CD4-positive, alpha-beta memory T cell (primary cell): ENCODE measurements around the gene MAPKAPK2. TPM values are rescaled to one million over a fixed set of nuclear protein-coding genes. Genes with fewer than 3 reads are reported as not detected.

Experiments used
- CTCF ChIA-PET: fragments of 350-600 bp; sonication (Branson Sonifier 250); formaldehyde crosslinking; loops from one replicate; lab custom pipeline; 2021; ENCODE audit warnings: inconsistent platforms; ENCODE audit not compliant: partially characterized antibody; lab: Charles Lee
- POLR2A ChIA-PET: fragments of 350-600 bp; sonication (Branson Sonifier 250); formaldehyde crosslinking; loops from one replicate; lab custom pipeline; 2021; ENCODE audit not compliant: partially characterized antibody; lab: Charles Lee
- DNase-seq, 5 donors: peaks; one replicate each; pipeline versions ENCODE4 v3.0.0 to v3.0.0-alpha.2; 2020 to 2022; ENCODE audit warnings: mixed read lengths in 1 of 5
- H3K27ac ChIP-seq: one replicate; pipeline ENCODE4 v1.7.0; 2013; ENCODE audit warnings: low read depth, low read length
- H3K27me3 ChIP-seq: 2 replicates; pipeline ENCODE4 v1.7.0; 2013; ENCODE audit warnings: mild to moderate bottlenecking, low read length, moderate library complexity; ENCODE audit not compliant: insufficient read depth
- H3K36me3 ChIP-seq: 2 replicates; pipeline ENCODE4 v1.7.0; 2013; ENCODE audit warnings: mild to moderate bottlenecking, low read length, moderate library complexity; ENCODE audit not compliant: insufficient read depth
- H3K4me1 ChIP-seq: 2 replicates; pipeline ENCODE4 v1.7.0; 2013; ENCODE audit warnings: mild to moderate bottlenecking, low read length, moderate library complexity; ENCODE audit not compliant: insufficient read depth
- H3K4me3 ChIP-seq, 2 donors: one replicate each; pipeline ENCODE4 v1.7.0; 2013; ENCODE audit warnings: low read length in 2 of 2, mild to moderate bottlenecking in 1 of 2
- H3K9me3 ChIP-seq, 2 donors: one replicate each; pipeline ENCODE4 v1.7.0; 2013; ENCODE audit warnings: low read length in 2 of 2, control low read depth in 1 of 2; ENCODE audit not compliant: control insufficient read depth in 1 of 2
- H3K27ac Mint-ChIP-seq, 7 donors: one replicate each; pipeline ENCODE4 v1.8.0; 2020 to 2021; ENCODE audit warnings: mixed read lengths in 7 of 7, mild to moderate bottlenecking in 6 of 7, inconsistent platforms in 3 of 7, moderate library complexity in 3 of 7
- H3K27me3 Mint-ChIP-seq, 2 donors: one replicate each; pipeline ENCODE4 v1.8.0; 2020 to 2021; ENCODE audit warnings: mixed read lengths in 2 of 2
- H3K36me3 Mint-ChIP-seq, 2 donors: one replicate each; pipeline ENCODE4 v1.8.0; 2020 to 2021; ENCODE audit warnings: mixed read lengths in 2 of 2, inconsistent platforms in 1 of 2, mild to moderate bottlenecking in 1 of 2
- H3K4me1 Mint-ChIP-seq, 4 donors: one replicate each; pipeline ENCODE4 v1.8.0; 2020 to 2021; ENCODE audit warnings: mixed read lengths in 4 of 4, mild to moderate bottlenecking in 1 of 4
- H3K4me3 Mint-ChIP-seq, 8 donors: one replicate each; pipeline ENCODE4 v1.8.0; 2020 to 2021; ENCODE audit warnings: mixed read lengths in 8 of 8, mild to moderate bottlenecking in 7 of 8, moderate library complexity in 6 of 8, inconsistent platforms in 3 of 8
- H3K9me3 Mint-ChIP-seq, 8 donors: one replicate each; pipeline ENCODE4 v1.8.0; 2020 to 2021; ENCODE audit warnings: mixed read lengths in 8 of 8, mild to moderate bottlenecking in 5 of 8, inconsistent platforms in 3 of 8, moderate library complexity in 1 of 8
- intact Hi-C: fragments of 100-400 bp; cut with micrococcal nuclease; formaldehyde crosslinking; loops from one replicate; pipeline ENCODE4 v1.15.1; 2023
- polyA plus RNA-seq, 2 donors: library from polyadenylated mRNA; unstranded; fragments of 300-500 nt; fragmentation: Illumina TruSeq; gene quantifications; one replicate each; pipeline ENCODE4 v1.2.3, GENCODE V29; 2021
- total RNA-seq, 2 experiments: library from RNA; stranded (reverse); gene quantifications; one replicate each; pipeline ENCODE4 v1.2.3, GENCODE V29; 2021

MAPKAPK2 gene
- total and polyA plus RNA-seq, 4 experiments from 2014 or later: 1.3 to 72.8 (median 37.8) TPM

DNA sequence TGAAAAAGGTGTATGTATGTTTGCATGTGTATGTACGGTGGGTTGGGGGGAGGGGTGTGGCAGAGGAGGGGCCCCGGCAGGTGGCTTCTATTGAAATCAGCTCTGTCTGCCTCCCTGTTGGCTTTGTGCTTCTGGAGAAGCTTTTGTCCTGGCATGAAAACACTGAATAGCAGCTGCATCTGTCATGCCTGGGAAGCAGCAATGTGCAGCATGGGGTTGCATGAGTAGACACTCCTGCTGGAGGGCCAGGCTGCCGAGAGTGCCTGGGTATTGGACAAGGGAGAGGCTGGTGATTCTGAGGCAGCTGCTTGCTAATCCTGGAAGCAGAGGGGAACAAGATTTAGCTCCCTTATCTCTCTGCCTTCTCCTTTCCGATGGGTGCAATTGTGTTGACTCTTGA lies 20.5 kb downstream of the MAPKAPK2 start:
- ChIA-PET CTCF (interaction anchor here (0.7 to 5.6 kb wide), 7 partner anchors 10 to 70 kb away, joined by 3 to 39 read pairs (median 7); partner anchors contain the start of gene DYRK3), POLR2A (interaction anchor here (1.2 to 2.4 kb wide), 4 partner anchors 11 to 217 kb away, joined by 3 to 15 read pairs (median 4); no protein-coding TSS in a partner anchor)
- Mint-ChIP-seq H3K27ac (peak overlapping the region in 6 of 7 donors; percentile 6 to 93 (median 90)), H3K4me1 (peaks cover 73 to 96% (median 86%) of the 10 kb centered on the region in 4 donors), H3K9me3 (no peaks in the 10 kb centered on the region), H3K36me3 (peaks cover 0 to 3% of the 10 kb centered on the region in 2 donors), H3K27me3 (no peaks in the 10 kb centered on the region), H3K4me3 (peak overlapping the region in 4 of 8 donors; percentile 20 to 84 (median 68))
- Histone ChIP-seq H3K27me3 (no peaks in the 10 kb centered on the region), H3K4me3 (no peak overlapping the region), H3K36me3 (no peaks in the 10 kb centered on the region), H3K4me1 (peaks cover 93% of the 10 kb centered on the region), H3K27ac (no peak overlapping the region), H3K9me3 (no peaks in the 10 kb centered on the region)
- intact Hi-C loops: no loop called here
- no peak for DNase-seq

DNA sequence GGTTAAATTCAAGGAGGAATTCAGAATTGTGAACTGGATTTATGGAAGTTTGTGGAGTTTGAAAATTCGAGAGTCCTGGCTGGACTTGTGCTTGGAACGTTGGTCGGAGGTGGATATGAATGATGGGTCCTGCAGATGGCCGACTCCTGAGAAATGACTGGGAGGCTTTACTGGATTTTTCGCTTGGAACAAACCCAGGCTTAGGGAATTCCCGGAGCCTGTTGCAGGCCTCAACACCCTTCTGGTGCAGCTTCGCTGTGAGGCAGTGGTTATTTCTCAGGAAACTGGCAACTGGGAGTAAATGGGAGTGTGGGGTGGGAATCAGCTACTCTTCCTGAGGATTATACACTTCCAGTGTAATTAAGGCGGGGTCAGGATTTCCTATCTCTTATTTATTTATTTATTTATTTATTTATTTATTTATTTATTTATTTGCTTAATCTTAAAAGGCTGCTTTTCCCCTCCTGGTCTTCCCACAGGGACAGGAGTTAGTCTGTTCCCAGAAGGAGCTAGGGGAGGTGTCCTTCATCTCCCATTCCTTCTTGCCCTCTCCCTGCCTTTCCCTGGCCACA lies 21.1 kb downstream of the MAPKAPK2 start:
- intact Hi-C loops: no loop called here
- Histone ChIP-seq H3K9me3 (no peaks in the 10 kb centered on the region), H3K4me1 (peaks cover 93% of the 10 kb centered on the region), H3K36me3 (no peaks in the 10 kb centered on the region), H3K4me3 (no peak overlapping the region), H3K27me3 (no peaks in the 10 kb centered on the region), H3K27ac (no peak overlapping the region)
- ChIA-PET CTCF (interaction anchor here (0.9 to 5.6 kb wide), 6 partner anchors 10 to 71 kb away, joined by 3 to 39 read pairs (median 8); partner anchors contain the start of gene DYRK3), POLR2A (interaction anchor here (1.2 to 2.4 kb wide), 3 partner anchors 10 to 217 kb away, joined by 3 to 15 read pairs (median 3); no protein-coding TSS in a partner anchor)
- peaks cover 72 to 94% (median 85%) of the 10 kb centered on the region in 4 donors for H3K4me1 Mint-ChIP-seq
- DNase-seq: no peak
- no peaks in the 10 kb centered on the region for H3K27me3 Mint-ChIP-seq
- peak overlapping the region in 6 of 7 donors; percentile 39 to 92 (median 86) for H3K27ac Mint-ChIP-seq
- no peaks in the 10 kb centered on the region for H3K9me3 Mint-ChIP-seq
- H3K4me3 Mint-ChIP-seq: peak overlapping the region in 5 of 8 donors; percentile 25 to 84 (median 67)
- peaks cover 0 to 3% of the 10 kb centered on the region in 2 donors for H3K36me3 Mint-ChIP-seq

DNA sequence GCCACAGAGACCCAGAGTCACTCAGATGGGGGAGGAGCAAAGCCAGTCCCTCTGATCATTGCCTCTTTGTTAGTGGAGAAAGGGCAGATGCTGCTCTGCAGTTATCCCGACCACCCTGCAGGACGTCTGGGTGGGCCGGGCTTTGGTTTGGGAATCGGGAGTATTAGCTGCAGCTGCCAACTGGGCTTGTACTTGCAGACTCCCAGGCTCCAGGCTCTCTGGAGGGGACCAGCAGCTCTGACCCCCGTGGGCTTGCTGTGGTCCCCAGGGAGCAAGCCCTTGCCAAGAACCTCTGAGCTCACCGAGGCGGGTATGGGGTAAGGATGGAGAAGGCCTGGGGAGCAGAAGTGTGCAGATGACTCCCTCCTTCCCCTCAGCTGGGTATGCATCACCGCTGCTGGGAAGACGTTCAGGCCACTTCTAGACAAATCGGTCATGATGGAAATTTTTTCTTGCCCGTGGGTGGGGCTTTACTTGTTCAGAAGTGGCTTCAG lies 21.6 kb downstream of the MAPKAPK2 start:
- H3K4me3 ChIP-seq: no peak overlapping the region
- no peak overlapping the region for H3K27ac ChIP-seq
- ChIA-PET CTCF (interaction anchor here (0.9 to 5.6 kb wide), 6 partner anchors 9 to 71 kb away, joined by 3 to 39 read pairs (median 10); partner anchors contain the start of gene DYRK3), POLR2A (interaction anchor here (1.2 to 2.4 kb wide), 2 partner anchors 10 to 13 kb away, joined by 3 to 15 read pairs; no protein-coding TSS in a partner anchor)
- intact Hi-C loops: no loop called here
- H3K9me3 ChIP-seq: no peaks in the 10 kb centered on the region
- Mint-ChIP-seq H3K4me3 (peak overlapping the region in 4 of 8 donors; percentile 47 to 69 (median 62)), H3K36me3 (peaks cover 0 to 2% of the 10 kb centered on the region in 2 donors), H3K4me1 (peaks cover 70 to 90% (median 81%) of the 10 kb centered on the region in 4 donors), H3K9me3 (no peaks in the 10 kb centered on the region), H3K27ac (peak overlapping the region in 5 of 7 donors; percentile 14 to 39 (median 28)), H3K27me3 (no peaks in the 10 kb centered on the region)
- no peak for DNase-seq
- H3K27me3 ChIP-seq: no peaks in the 10 kb centered on the region
- H3K36me3 ChIP-seq: no peaks in the 10 kb centered on the region
- peaks cover 89% of the 10 kb centered on the region for H3K4me1 ChIP-seq

DNA sequence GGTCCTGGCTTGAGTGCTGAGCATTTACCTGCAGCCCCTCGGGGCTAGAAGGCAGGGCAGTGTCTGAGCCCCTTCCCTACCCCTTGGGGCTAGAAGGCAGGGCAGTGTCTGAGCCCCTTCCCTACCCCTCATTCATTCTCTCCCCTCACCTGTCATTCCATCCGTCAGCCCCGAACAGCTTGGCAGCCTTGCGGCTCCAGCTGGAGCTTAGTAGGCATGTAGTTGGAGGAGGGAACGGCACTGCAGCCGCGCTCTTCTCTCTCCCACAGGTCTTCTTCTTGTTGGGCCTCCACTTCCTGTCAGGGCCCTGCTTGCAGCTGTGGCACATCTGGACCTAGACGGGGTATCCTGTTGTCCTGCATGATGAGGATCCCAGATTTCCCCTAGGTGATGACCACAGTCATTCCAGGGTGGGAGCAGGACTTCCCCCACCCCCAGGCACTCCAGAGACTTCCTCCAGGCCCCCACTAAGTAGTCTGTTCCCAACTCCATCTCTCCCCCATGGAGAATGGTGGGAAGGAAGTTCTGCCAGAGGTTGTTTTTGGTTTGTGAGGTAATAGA lies 22.2 kb downstream of the MAPKAPK2 start:
- no peak overlapping the region for H3K27ac ChIP-seq
- H3K4me1 Mint-ChIP-seq: peaks cover 72 to 92% (median 83%) of the 10 kb centered on the region in 4 donors
- H3K4me1 ChIP-seq: peaks cover 92% of the 10 kb centered on the region
- no peaks in the 10 kb centered on the region for H3K9me3 ChIP-seq
- H3K27me3 ChIP-seq: no peaks in the 10 kb centered on the region
- H3K4me3 ChIP-seq: no peak overlapping the region
- ChIA-PET CTCF (interaction anchor here (1.8 to 5.6 kb wide), 5 partner anchors 9 to 72 kb away, joined by 7 to 39 read pairs (median 10); partner anchors contain the start of gene DYRK3), POLR2A (interaction anchor here (1.2 to 2.4 kb wide), 2 partner anchors 9 to 13 kb away, joined by 3 to 15 read pairs; no protein-coding TSS in a partner anchor)
- H3K4me3 Mint-ChIP-seq: peak overlapping the region in 6 of 8 donors; percentile 17 to 69 (median 45)
- H3K27ac Mint-ChIP-seq: peak overlapping the region in 6 of 7 donors; percentile 12 to 82 (median 67)
- intact Hi-C loops: no loop called here
- H3K27me3 Mint-ChIP-seq: no peaks in the 10 kb centered on the region
- no peak for DNase-seq
- no peaks in the 10 kb centered on the region for H3K9me3 Mint-ChIP-seq
- no peaks in the 10 kb centered on the region for H3K36me3 ChIP-seq
- peaks cover 0 to 2% of the 10 kb centered on the region in 2 donors for H3K36me3 Mint-ChIP-seq

DNA sequence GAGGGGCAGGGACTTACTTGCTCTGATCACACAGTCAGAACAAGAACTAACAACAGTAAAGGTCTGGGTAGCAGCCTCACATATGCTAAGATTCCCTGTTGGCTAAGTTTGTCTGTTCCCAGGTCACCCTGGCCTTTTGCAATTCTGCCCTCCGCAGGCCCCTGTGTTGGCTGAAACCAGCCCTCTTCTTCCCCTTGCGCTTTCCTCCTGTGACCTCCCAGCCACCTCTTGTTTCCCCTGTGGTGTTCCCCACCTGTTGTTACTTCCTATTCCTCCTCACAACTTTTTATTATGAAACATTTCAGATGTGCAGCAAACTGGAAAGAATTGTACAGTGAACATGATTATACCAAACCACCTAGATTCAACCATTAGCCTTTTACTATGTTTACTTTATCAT lies 23.4 kb downstream of the MAPKAPK2 start:
- Histone ChIP-seq H3K9me3 (no peaks in the 10 kb centered on the region), H3K4me1 (peaks cover 92% of the 10 kb centered on the region), H3K27me3 (no peaks in the 10 kb centered on the region), H3K36me3 (no peaks in the 10 kb centered on the region), H3K4me3 (no peak overlapping the region), H3K27ac (no peak overlapping the region)
- Mint-ChIP-seq H3K36me3 (peaks cover 0 to 2% of the 10 kb centered on the region in 2 donors), H3K4me1 (peaks cover 69 to 92% (median 82%) of the 10 kb centered on the region in 4 donors), H3K4me3 (peak overlapping the region in 6 of 8 donors; percentile 7 to 71 (median 56)), H3K27me3 (no peaks in the 10 kb centered on the region), H3K27ac (peak overlapping the region in 6 of 7 donors; percentile 16 to 76 (median 28)), H3K9me3 (no peaks in the 10 kb centered on the region)
- ChIA-PET POLR2A (no interaction called here), CTCF (interaction anchor here (0.6 to 5.6 kb wide), 4 partner anchors 7 to 717 kb away, joined by 3 to 39 read pairs (median 14); no protein-coding TSS in a partner anchor)
- intact Hi-C loops: no loop called here
- no peak for DNase-seq

DNA sequence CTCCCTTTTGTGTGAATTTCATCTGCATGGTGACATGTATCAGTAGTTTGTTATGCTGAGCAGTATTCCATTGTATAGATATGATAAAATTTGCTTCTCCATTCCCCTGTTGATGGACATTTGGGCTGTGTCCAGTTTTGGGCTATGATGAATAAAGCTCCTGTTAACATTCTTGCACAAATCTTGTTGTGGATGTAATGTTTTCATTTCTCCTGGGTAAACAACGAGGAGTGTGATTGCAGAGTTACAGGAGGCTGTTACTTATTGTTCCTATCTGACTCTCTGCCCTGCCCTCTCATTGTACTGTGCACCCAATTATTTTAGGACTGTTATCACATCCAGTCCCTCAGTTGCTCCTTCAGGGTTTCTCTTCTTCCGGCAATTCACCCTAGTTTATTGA lies 24.2 kb downstream of the MAPKAPK2 start:
- ChIA-PET POLR2A (no interaction called here), CTCF (interaction anchor here (1.1 to 2.0 kb wide), 4 partner anchors 8 to 224 kb away, joined by 3 to 15 read pairs (median 6); no protein-coding TSS in a partner anchor)
- no peak for DNase-seq
- H3K27me3 ChIP-seq: no peaks in the 10 kb centered on the region
- H3K36me3 Mint-ChIP-seq: peaks cover 0 to 2% of the 10 kb centered on the region in 2 donors
- H3K9me3 ChIP-seq: no peaks in the 10 kb centered on the region
- H3K27ac ChIP-seq: no peak overlapping the region
- H3K4me3 Mint-ChIP-seq: peak overlapping the region in 3 of 8 donors; percentile 9 to 61 (median 17)
- H3K4me1 ChIP-seq: peaks cover 92% of the 10 kb centered on the region
- H3K4me1 Mint-ChIP-seq: peaks cover 69 to 92% (median 81%) of the 10 kb centered on the region in 4 donors
- no peaks in the 10 kb centered on the region for H3K9me3 Mint-ChIP-seq
- no peaks in the 10 kb centered on the region for H3K36me3 ChIP-seq
- peak overlapping the region in 4 of 7 donors; percentile 6 to 34 (median 10) for H3K27ac Mint-ChIP-seq
- intact Hi-C loops: no loop called here
- H3K27me3 Mint-ChIP-seq: no peaks in the 10 kb centered on the region
- no peak overlapping the region for H3K4me3 ChIP-seq
